ENCODE measurements around the gene TJP3.

DNA sequence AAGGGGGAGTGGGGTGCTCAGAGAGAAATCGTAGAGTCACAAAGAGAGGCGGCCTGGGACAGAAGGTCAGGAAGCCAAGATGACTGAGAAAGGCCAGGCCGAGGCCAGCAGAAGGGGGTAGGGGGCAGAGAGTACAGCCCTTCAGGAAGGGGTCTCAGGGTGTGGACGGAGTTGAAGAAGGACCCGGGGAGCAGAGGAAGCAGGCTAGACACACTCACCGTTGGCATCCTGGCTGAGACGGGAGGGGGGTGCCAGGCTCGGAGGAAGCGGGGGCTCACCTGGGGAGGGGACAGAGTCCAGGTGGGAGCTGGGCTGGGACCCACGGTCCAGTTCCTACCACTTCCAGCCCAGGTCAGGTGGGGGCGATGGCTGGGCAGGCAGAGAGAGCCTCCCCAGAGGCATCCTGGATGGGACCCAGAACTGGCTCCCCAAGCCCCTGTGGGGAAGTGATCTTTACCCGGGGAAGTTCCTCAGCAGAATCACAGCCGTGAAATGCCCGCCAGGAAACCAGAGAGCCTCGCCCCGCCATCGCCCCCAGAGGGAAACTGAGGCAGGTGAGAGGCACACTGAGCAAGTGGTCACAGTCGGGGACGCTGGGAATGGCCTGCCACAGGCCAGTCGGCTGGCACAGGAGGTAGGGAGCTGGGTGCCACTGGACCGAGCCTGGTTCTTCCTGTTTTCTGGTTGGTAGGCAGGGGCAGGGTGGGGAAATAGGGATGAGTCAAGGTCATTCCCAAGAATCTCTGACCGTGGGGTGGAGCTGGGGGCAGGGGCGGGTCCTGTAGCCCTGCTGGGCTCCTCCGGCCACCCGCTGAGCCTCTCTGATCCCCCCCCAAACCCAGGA, 76.6 kb downstream of the TJP3 start:
- TF ChIP-seq CTCF (IDR thresholded peaks at IDR 0.05) (no peak), POLR2A (IDR thresholded peaks at IDR 0.05) (no peak)
